ENCODE results near the gene SASH1. TPM values are rescaled to one million over a fixed set of nuclear protein-coding genes. Genes with fewer than 3 reads are reported as not detected.
A peak's percentile ranks its signal among the peaks of the same experiment; 100 is the strongest.

The SASH1 gene
- total RNA-seq, 3 donors from 2014 or later, result 107 to 304 (median 145) TPM

DNA sequence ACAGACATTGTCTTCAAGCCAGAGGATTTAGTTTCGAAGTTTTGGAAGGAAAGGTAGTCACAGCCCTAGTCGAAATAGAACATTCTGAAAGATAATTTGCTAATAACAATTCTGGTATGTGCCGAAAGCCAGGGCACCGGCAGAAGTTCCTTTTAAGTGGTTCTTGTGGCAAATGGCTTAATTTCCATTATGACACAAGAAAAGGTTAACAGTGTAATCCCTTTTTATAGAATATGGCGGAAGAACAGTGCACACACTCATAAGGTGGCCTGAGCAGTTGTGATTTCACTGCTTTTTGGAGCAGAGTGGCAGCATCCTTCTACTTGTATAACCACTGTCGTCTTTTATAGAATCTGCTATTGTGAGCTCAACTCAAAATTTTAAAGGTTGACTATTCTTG lies 152.4 kb downstream of the SASH1 start:
- Histone ChIP-seq H3K27me3 (no peaks in the 10 kb centered on the region), H3K4me1 (peaks cover 0 to 6% of the 10 kb centered on the region in 2 donors), H3K4me3 (no peak overlapping the region), H3K9me3 (no peaks in the 10 kb centered on the region), H3K27ac (peak overlapping the region; percentile 73 to 83), H3K36me3 (no peaks in the 10 kb centered on the region)
- intact Hi-C loops (cut with DNase I; ENCODE audit: low total_unique reads), result no loop called here
- no peak for DNase-seq (ENCODE audit: low spot score in 2 of 2)
- TF ChIP-seq, protein P1, sequence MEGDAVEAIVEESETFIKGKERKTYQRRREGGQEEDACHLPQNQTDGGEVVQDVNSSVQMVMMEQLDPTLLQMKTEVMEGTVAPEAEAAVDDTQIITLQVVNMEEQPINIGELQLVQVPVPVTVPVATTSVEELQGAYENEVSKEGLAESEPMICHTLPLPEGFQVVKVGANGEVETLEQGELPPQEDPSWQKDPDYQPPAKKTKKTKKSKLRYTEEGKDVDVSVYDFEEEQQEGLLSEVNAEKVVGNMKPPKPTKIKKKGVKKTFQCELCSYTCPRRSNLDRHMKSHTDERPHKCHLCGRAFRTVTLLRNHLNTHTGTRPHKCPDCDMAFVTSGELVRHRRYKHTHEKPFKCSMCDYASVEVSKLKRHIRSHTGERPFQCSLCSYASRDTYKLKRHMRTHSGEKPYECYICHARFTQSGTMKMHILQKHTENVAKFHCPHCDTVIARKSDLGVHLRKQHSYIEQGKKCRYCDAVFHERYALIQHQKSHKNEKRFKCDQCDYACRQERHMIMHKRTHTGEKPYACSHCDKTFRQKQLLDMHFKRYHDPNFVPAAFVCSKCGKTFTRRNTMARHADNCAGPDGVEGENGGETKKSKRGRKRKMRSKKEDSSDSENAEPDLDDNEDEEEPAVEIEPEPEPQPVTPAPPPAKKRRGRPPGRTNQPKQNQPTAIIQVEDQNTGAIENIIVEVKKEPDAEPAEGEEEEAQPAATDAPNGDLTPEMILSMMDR (IDR thresholded peaks at IDR 0.05), result no peak
- no peak for TF ChIP-seq POLR2A (IDR thresholded peaks at IDR 0.05)
- no peak for TF ChIP-seq POLR2AphosphoS5 (IDR thresholded peaks at IDR 0.05)

DNA sequence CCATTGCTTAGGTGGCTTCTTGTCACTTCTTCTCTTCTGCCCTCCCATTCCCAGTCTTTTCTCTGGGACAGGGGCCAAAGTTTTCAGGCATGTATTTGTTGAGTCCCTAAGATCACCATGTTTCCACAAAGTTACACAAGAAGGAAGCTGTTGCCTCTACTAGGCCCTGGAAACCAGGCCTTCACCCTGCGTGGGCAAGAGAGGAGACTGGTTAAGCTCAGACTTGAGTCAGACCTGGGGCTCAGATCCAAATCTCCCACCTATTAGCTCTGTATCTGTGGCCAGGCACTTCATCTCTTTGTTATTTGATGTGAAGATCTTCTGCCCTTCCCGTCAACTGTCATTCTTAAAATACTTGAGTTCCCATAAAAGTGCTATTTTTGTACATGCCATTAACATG lies 154.6 kb downstream of the SASH1 start:
- DNase-seq (ENCODE audit: low spot score in 2 of 2), result no peak
- Histone ChIP-seq H3K4me1 (peaks cover 0 to 13% of the 10 kb centered on the region in 2 donors), H3K36me3 (no peaks in the 10 kb centered on the region), H3K27ac (peak overlapping the region; percentile 45 to 83), H3K9me3 (no peaks in the 10 kb centered on the region), H3K27me3 (no peaks in the 10 kb centered on the region), H3K4me3 (no peak overlapping the region)
- TF ChIP-seq, protein P1 (IDR thresholded peaks at IDR 0.05), result no peak
- TF ChIP-seq POLR2AphosphoS5 (IDR thresholded peaks at IDR 0.05) (no peak), POLR2A (IDR thresholded peaks at IDR 0.05) (no peak)
- intact Hi-C loops (cut with DNase I; ENCODE audit: low total_unique reads), result no loop called here

DNA sequence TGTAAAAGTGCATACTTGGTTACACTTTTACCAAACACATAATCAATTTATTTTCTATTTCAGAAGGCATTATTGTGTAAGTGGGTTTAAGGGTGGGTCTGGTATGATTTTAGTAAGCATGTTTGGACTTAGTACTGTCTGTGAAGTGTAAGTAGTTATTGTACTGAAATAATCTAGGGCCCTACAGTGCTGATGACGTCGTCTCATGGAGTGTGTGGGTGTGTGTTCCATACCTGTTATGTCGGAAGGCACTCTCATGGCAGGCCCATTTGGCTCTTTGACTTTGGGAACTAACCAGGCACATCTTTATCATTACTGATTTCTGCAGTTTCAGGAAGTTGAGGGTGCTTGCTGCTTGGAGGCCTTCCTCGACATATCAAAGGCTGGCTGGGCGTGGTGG lies 155.1 kb downstream of the SASH1 start:
- intact Hi-C loops (cut with DNase I; ENCODE audit: low total_unique reads), result no loop called here
- H3K27ac ChIP-seq, result peak overlapping the region; percentile 45 to 83
- TF ChIP-seq POLR2AphosphoS5 (IDR thresholded peaks at IDR 0.05) (no peak), POLR2A (IDR thresholded peaks at IDR 0.05) (no peak)
- TF ChIP-seq, protein P1 (IDR thresholded peaks at IDR 0.05), result no peak
- H3K4me1 ChIP-seq, result peaks cover 0 to 13% of the 10 kb centered on the region in 2 donors
- no peaks in the 10 kb centered on the region for H3K9me3 ChIP-seq
- DNase-seq (ENCODE audit: low spot score in 2 of 2), result no peak
- H3K36me3 ChIP-seq, result no peaks in the 10 kb centered on the region
- no peaks in the 10 kb centered on the region for H3K27me3 ChIP-seq
- no peak overlapping the region for H3K4me3 ChIP-seq

DNA sequence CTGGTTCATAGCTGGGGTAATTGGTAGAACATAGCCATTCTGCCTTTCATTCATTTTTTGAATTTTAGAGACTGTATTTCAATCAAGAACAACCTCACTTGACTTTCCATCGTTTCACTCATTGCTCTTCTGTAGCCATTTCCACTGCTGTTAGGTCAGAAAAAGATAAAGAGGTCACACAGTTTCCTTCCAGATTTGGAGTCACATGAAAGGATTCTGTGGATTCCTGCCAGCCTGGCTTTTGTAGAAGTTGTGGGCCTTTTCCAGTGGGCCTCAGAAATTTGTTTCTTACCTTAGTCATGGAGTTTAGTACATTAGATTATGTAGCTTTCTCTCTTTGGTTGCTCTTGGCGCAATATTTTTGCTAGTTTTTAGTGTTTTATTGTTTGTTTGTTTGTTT lies 157.8 kb downstream of the SASH1 start:
- Histone ChIP-seq H3K27ac (peak overlapping the region; percentile 75 to 96), H3K36me3 (no peaks in the 10 kb centered on the region), H3K4me1 (peaks cover 0 to 7% of the 10 kb centered on the region in 2 donors), H3K4me3 (no peak overlapping the region), H3K9me3 (no peaks in the 10 kb centered on the region), H3K27me3 (no peaks in the 10 kb centered on the region)
- DNase-seq (ENCODE audit: low spot score in 2 of 2), result no peak
- intact Hi-C loops (cut with DNase I; ENCODE audit: low total_unique reads), result no loop called here
- TF ChIP-seq, protein P1 (IDR thresholded peaks at IDR 0.05), result no peak
- TF ChIP-seq POLR2A (IDR thresholded peaks at IDR 0.05) (no peak), POLR2AphosphoS5 (IDR thresholded peaks at IDR 0.05) (no peak)

DNA sequence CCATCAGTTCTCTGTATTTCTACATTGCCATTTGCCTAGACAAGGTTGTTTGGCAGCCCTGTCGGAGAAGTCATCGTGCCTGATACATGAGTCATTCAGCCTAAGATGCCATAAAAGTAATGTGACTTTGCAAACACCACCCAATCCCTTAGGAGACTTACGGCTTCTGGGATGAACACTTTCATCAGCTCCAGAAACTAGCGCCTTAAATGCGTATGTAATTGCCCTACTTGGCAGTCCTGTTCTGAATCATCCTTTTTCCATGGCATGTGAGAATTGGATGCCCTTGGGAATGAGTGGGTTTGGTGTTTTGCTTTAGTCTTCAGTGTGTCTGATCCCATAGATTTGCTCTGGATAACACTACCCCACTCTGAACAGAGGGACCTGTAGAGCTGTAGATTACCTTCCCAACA lies 158.5 kb downstream of the SASH1 start:
- peak overlapping the region in 1 of 3 donors; percentile 33 for H3K4me3 ChIP-seq

More for the DNA sequence above, 158.5 kb downstream of the SASH1 start:
- DNase-seq (ENCODE audit: low spot score in 2 of 2), result peak in 1 of 2 donors; percentile 68
- H3K4me1 ChIP-seq, result peaks cover 0 to 7% of the 10 kb centered on the region in 2 donors
- H3K27me3 ChIP-seq, result no peaks in the 10 kb centered on the region
- H3K36me3 ChIP-seq, result no peaks in the 10 kb centered on the region
- TF ChIP-seq POLR2A (IDR thresholded peaks at IDR 0.05) (no peak), POLR2AphosphoS5 (IDR thresholded peaks at IDR 0.05) (peak; percentile 63 to 82 (median 67))
- TF ChIP-seq, protein P1 (IDR thresholded peaks at IDR 0.05), result no peak
- intact Hi-C loops (cut with DNase I; ENCODE audit: low total_unique reads), result no loop called here
- no peaks in the 10 kb centered on the region for H3K9me3 ChIP-seq
- peak overlapping the region; percentile 75 to 96 for H3K27ac ChIP-seq
